ENCODE data around the gene ANKS1A.

GRCh38 chr6:34984416-34984815, 95.4 kb downstream of the ANKS1A start:
- no peak for TF ChIP-seq EZH2 (IDR thresholded peaks at IDR 0.05; ENCODE audit: borderline replicate concordance)
- no peak for TF ChIP-seq CTCF (IDR thresholded peaks at IDR 0.05; ENCODE audit: poor library complexity)

All from hepatocyte (in vitro differentiated cells).